K562 (cell line): ENCODE results near the gene KRTAP2-4. TPM values are rescaled to one million over a fixed set of nuclear protein-coding genes. Genes with fewer than 3 reads are reported as not detected.

ENCODE experiments used
- ATF1 ChIP-seq, 2 experiments: fragments of 450-650 bp in 1 of 2; IDR thresholded peaks; 2 replicates each; pipeline ENCODE4 v1.6.1; 2016; ENCODE audit warnings: missing compliant biosample characterization in 1 of 2, missing genetic modification characterization in 1 of 2
- DPF2 ChIP-seq: fragments of 450-650 bp; IDR thresholded peaks from 2 replicates; pipeline ENCODE4 v1.6.1; 2016
- EHMT2 ChIP-seq: fragments of 450-650 bp; IDR thresholded peaks from 2 replicates; pipeline ENCODE4 v1.6.1; 2018; ENCODE audit warnings: antibody characterized with exemption
- ETV1 ChIP-seq: fragments of 450-650 bp; conservative IDR thresholded peaks from 2 replicates; pipeline ENCODE4 v1.6.1; 2016; ENCODE audit warnings: missing genetic modification characterization, control low read depth, low read depth, missing compliant biosample characterization
- HDAC1 ChIP-seq, 2 experiments: fragments of 450-650 bp; IDR thresholded peaks; 2 replicates each; pipeline ENCODE4 v1.6.1; 2016 to 2017; ENCODE audit warnings: inconsistent platforms in 1 of 2, mild to moderate bottlenecking in 1 of 2, moderate library complexity in 1 of 2
- MYC ChIP-seq, 2 experiments: fragments of 250-450 bp in 1 of 2; sonication (Bioruptor Pico) in 1 of 2; IDR thresholded peaks; 2 replicates each; pipeline versions ENCODE4 v1.5.1 to v1.6.1; 2012 to 2021; ENCODE audit warnings: low read depth in 2 of 2, borderline replicate concordance in 1 of 2, improper control_type of control experiment in 1 of 2, low read length in 1 of 2, mild to moderate bottlenecking in 1 of 2, moderate library complexity in 1 of 2
- NUFIP1 ChIP-seq: fragments of 450-650 bp; IDR thresholded peaks from 2 replicates; pipeline ENCODE4 v1.6.1; 2018; ENCODE audit not compliant: partially characterized antibody
- SMARCC2 ChIP-seq: fragments of 450-650 bp; IDR thresholded peaks from 2 replicates; pipeline ENCODE4 v1.6.1; 2017; ENCODE audit warnings: antibody characterized with exemption, moderate library complexity, mild to moderate bottlenecking, low read depth
- TEAD1 ChIP-seq, 2 experiments: fragments of 450-650 bp in 1 of 2; sonication (generic) in 1 of 2; formaldehyde crosslinking; IDR thresholded peaks; 2 replicates each; pipeline versions ENCODE4 v1.4.0 to v1.8.0; 2020 to 2022; ENCODE audit warnings: mild to moderate bottlenecking in 2 of 2, missing genetic modification reagents in 1 of 2
- TOE1 ChIP-seq, 2 experiments: fragments of 450-650 bp in 1 of 2; sonication (generic) in 1 of 2; formaldehyde crosslinking in 1 of 2; IDR thresholded peaks; 2 replicates each; pipeline versions ENCODE4 v1.7.1 to v1.8.0; 2016 to 2022; ENCODE audit warnings: borderline replicate concordance in 2 of 2, mild to moderate bottlenecking in 2 of 2, antibody characterized with exemption in 1 of 2, inconsistent platforms in 1 of 2, low read depth in 1 of 2, missing genetic modification reagents in 1 of 2, moderate library complexity in 1 of 2
- TRIM24 ChIP-seq, 2 experiments: fragments of 450-650 bp; IDR thresholded peaks; 2 replicates each; pipeline ENCODE4 v1.6.1; 2016
- polyA plus RNA-seq, 8 experiments: library from polyadenylated mRNA; depleted of rRNA in 4 of 8; stranded (reverse) in 5 of 8; unstranded in 3 of 8; fragments of >200 nt; fragmentation: Nextera tagmentation in 2 of 8; fragmentation: Illumina TruSeq in 1 of 8; extraction: Ambion mirVana in 2 of 8; extraction: Trizol in 1 of 8; gene quantifications; 2 replicates each; pipeline versions ENCODE4 v1.2.1 to v1.2.3, GENCODE V29; 2011 to 2014; ENCODE audit warnings: inconsistent platforms in 1 of 8, missing spikeins in 1 of 8
- total RNA-seq, 7 experiments: library from RNA; depleted of rRNA in 6 of 7; stranded (reverse); fragments of >200 nt in 6 of 7; fragmentation: Illumina TruSeq in 2 of 7; extraction: Trizol in 2 of 7; gene quantifications; 2 replicates each; pipeline versions ENCODE4 v1.2.1 to v1.2.3, GENCODE V29; 2011 to 2021; ENCODE audit warnings: low replicate concordance in 1 of 7
- TF ChIP-seq, protein P1 (sequence below): fragments of 200-600 bp; sonication (generic); IDR thresholded peaks from one replicate; pipeline ENCODE4 v1.6.1; 2012; ENCODE audit warnings: mild to moderate bottlenecking, low read depth, low read length, inconsistent platforms
- TF ChIP-seq, protein P2 (sequence below), 2 experiments: fragments of 450-650 bp in 1 of 2; sonication (generic) in 1 of 2; formaldehyde crosslinking in 1 of 2; IDR thresholded peaks in 1 of 2; conservative IDR thresholded peaks in 1 of 2; 2 replicates each; pipeline versions ENCODE4 v1.6.1 to v1.8.1; 2016 to 2023; ENCODE audit warnings: mild to moderate bottlenecking in 2 of 2, moderate library complexity in 2 of 2, inconsistent platforms in 1 of 2, missing genetic modification reagents in 1 of 2

Gene KRTAP2-4
- total and polyA plus RNA-seq, 9 of the 15 experiments (the other 6 are each of a cell fraction or from before 2014, with no cell fraction given), result not detected

DNA sequence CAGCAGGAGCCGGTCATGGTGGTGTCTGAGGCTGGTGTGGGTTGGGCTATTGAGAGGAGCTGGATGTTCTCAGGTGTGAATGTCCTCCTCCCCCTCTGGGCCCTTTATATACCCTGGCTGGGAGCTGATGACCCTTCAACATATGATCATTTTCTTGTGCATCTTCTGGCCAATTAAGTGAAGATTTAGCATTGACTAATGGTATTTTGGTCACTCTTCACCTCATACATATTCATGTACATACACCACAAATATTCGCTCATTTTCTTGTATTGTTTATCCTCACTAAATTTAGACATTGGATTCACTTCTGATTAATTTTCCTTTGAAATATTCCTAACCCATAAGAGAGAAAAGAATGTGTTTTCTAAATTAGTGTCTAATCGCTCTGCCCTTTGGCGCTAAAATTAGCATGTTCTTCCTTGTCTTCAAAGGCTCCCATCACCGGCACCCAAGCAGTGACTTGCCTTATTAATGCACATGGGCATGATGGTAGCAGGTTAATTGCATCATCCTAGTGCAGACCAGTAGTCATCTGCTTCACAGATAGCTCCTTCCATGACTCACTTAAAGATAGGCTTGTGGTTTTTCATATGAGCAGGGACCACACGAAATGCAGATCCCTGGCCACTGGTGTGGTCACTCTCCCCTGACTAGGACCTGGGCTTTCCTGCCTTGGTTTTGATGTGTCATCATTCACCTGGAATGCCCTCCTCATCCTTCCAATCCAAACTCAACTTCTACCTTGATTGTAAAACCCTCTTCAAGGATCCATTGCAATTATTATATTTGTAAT lies at the start of gene KRTAP2-4 (continued):
- TF ChIP-seq, protein P1, sequence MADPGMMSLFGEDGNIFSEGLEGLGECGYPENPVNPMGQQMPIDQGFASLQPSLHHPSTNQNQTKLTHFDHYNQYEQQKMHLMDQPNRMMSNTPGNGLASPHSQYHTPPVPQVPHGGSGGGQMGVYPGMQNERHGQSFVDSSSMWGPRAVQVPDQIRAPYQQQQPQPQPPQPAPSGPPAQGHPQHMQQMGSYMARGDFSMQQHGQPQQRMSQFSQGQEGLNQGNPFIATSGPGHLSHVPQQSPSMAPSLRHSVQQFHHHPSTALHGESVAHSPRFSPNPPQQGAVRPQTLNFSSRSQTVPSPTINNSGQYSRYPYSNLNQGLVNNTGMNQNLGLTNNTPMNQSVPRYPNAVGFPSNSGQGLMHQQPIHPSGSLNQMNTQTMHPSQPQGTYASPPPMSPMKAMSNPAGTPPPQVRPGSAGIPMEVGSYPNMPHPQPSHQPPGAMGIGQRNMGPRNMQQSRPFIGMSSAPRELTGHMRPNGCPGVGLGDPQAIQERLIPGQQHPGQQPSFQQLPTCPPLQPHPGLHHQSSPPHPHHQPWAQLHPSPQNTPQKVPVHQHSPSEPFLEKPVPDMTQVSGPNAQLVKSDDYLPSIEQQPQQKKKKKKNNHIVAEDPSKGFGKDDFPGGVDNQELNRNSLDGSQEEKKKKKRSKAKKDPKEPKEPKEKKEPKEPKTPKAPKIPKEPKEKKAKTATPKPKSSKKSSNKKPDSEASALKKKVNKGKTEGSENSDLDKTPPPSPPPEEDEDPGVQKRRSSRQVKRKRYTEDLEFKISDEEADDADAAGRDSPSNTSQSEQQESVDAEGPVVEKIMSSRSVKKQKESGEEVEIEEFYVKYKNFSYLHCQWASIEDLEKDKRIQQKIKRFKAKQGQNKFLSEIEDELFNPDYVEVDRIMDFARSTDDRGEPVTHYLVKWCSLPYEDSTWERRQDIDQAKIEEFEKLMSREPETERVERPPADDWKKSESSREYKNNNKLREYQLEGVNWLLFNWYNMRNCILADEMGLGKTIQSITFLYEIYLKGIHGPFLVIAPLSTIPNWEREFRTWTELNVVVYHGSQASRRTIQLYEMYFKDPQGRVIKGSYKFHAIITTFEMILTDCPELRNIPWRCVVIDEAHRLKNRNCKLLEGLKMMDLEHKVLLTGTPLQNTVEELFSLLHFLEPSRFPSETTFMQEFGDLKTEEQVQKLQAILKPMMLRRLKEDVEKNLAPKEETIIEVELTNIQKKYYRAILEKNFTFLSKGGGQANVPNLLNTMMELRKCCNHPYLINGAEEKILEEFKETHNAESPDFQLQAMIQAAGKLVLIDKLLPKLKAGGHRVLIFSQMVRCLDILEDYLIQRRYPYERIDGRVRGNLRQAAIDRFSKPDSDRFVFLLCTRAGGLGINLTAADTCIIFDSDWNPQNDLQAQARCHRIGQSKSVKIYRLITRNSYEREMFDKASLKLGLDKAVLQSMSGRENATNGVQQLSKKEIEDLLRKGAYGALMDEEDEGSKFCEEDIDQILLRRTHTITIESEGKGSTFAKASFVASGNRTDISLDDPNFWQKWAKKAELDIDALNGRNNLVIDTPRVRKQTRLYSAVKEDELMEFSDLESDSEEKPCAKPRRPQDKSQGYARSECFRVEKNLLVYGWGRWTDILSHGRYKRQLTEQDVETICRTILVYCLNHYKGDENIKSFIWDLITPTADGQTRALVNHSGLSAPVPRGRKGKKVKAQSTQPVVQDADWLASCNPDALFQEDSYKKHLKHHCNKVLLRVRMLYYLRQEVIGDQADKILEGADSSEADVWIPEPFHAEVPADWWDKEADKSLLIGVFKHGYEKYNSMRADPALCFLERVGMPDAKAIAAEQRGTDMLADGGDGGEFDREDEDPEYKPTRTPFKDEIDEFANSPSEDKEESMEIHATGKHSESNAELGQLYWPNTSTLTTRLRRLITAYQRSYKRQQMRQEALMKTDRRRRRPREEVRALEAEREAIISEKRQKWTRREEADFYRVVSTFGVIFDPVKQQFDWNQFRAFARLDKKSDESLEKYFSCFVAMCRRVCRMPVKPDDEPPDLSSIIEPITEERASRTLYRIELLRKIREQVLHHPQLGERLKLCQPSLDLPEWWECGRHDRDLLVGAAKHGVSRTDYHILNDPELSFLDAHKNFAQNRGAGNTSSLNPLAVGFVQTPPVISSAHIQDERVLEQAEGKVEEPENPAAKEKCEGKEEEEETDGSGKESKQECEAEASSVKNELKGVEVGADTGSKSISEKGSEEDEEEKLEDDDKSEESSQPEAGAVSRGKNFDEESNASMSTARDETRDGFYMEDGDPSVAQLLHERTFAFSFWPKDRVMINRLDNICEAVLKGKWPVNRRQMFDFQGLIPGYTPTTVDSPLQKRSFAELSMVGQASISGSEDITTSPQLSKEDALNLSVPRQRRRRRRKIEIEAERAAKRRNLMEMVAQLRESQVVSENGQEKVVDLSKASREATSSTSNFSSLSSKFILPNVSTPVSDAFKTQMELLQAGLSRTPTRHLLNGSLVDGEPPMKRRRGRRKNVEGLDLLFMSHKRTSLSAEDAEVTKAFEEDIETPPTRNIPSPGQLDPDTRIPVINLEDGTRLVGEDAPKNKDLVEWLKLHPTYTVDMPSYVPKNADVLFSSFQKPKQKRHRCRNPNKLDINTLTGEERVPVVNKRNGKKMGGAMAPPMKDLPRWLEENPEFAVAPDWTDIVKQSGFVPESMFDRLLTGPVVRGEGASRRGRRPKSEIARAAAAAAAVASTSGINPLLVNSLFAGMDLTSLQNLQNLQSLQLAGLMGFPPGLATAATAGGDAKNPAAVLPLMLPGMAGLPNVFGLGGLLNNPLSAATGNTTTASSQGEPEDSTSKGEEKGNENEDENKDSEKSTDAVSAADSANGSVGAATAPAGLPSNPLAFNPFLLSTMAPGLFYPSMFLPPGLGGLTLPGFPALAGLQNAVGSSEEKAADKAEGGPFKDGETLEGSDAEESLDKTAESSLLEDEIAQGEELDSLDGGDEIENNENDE, result no peak
- TF ChIP-seq SMARCC2 (peak; percentile 52; the same call in 1 of the 2 replicates), TEAD1 (CRISPR knock-in tag; IDR thresholded peaks at IDR 0.05) (peak in 1 of 2 experiments; percentile 71; a peak in 2 of 4 replicates), TRIM24 (IDR thresholded peaks at IDR 0.05) (peak; percentile 68 to 81; a peak in 3 of 4 replicates), MYC (IDR thresholded peaks at IDR 0.05; ENCODE audit: low read depth, low read length) (peak; percentile 73), MYC (CRISPR knock-in tag; IDR thresholded peaks at IDR 0.05; ENCODE audit: borderline replicate concordance, low read depth) (no peak), EHMT2 (peak; percentile 83), ATF1 (CRISPR knock-in tag; IDR thresholded peaks at IDR 0.05) (no peak), ATF1 (tag; IDR thresholded peaks at IDR 0.05) (peak; percentile 62), ETV1 (tag) (0 out of 2 replicates have a peak, but pooled peaks have one; percentile 12), HDAC1 (IDR thresholded peaks at IDR 0.05) (no peak), DPF2 (peak; percentile 73), TOE1 (IDR thresholded peaks at IDR 0.05; ENCODE audit: borderline replicate concordance) (peak; percentile 51; the same call in 1 of the 2 replicates), TOE1 (CRISPR knock-in tag; IDR thresholded peaks at IDR 0.05; ENCODE audit: borderline replicate concordance, low read depth) (no peak), NUFIP1 (no peak)
- TF ChIP-seq, protein P2, sequence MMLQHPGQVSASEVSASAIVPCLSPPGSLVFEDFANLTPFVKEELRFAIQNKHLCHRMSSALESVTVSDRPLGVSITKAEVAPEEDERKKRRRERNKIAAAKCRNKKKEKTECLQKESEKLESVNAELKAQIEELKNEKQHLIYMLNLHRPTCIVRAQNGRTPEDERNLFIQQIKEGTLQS (IDR thresholded peaks at IDR 0.05), result peak; percentile 99
- TF ChIP-seq, protein P2 (CRISPR knock-in tag; conservative IDR thresholded peaks at IDR 0.05), result peak; percentile 97
